Fibroblast of villous mesenchyme (primary cell): ENCODE results near the gene CRYL1. TPM values are rescaled to one million over a fixed set of nuclear protein-coding genes. Genes with fewer than 3 reads are reported as not detected.

Experiments used
- DNase-seq: peaks from one replicate; pipeline ENCODE4 v3.0.0-alpha.2; 2010; ENCODE audit warnings: low read depth
- H3K4me3 ChIP-seq: 2 replicates; pipeline ENCODE4 v1.5.1; 2011; ENCODE audit warnings: low read depth, mild to moderate bottlenecking, low read length
- CTCF ChIP-seq: IDR thresholded peaks from 2 replicates; pipeline ENCODE4 v1.5.1; 2012; ENCODE audit warnings: low read depth, mild to moderate bottlenecking, low read length; ENCODE audit not compliant: insufficient read depth
- total RNA-seq: library from RNA; depleted of rRNA; stranded (reverse); fragments of >200 nt; gene quantifications from 2 replicates; pipeline ENCODE4 v1.2.3, GENCODE V29; 2012

The CRYL1 gene
- total RNA-seq, 1 donor, result 4.7 TPM

- no peak for DNase-seq
- no peak overlapping the region for H3K4me3 ChIP-seq
- TF ChIP-seq CTCF, result no peak
Observed at GRCh38 chr13:20375871-20376270, 149.8 kb downstream of the CRYL1 start.

GRCh38 chr13:20373861-20374260 lies 151.8 kb downstream of the CRYL1 start:
- no peak for TF ChIP-seq CTCF
- DNase-seq, result no peak
- no peak overlapping the region for H3K4me3 ChIP-seq

- DNase-seq, result no peak
- no peak for TF ChIP-seq CTCF
Observed at GRCh38 chr13:20371825-20372224, 153.8 kb downstream of the CRYL1 start.

GRCh38 chr13:20370815-20371421 lies 154.7 kb downstream of the CRYL1 start:
- TF ChIP-seq CTCF, result no peak
- no peak for DNase-seq
- H3K4me3 ChIP-seq, result no peak overlapping the region

More at GRCh38 chr13:20371825-20372224, 153.8 kb downstream of the CRYL1 start:
- H3K4me3 ChIP-seq, result no peak overlapping the region

GRCh38 chr13:20369886-20370361 lies 155.7 kb downstream of the CRYL1 start:
- no peak overlapping the region for H3K4me3 ChIP-seq

GRCh38 chr13:20366056-20366455 lies 159.6 kb downstream of the CRYL1 start:
- no peak for TF ChIP-seq CTCF
- no peak overlapping the region for H3K4me3 ChIP-seq
- no peak for DNase-seq

More at GRCh38 chr13:20369886-20370361, 155.7 kb downstream of the CRYL1 start:
- DNase-seq, result no peak
- TF ChIP-seq CTCF, result no peak

- no peak for DNase-seq
- no peak for TF ChIP-seq CTCF
- H3K4me3 ChIP-seq, result no peak overlapping the region
Observed at GRCh38 chr13:20363603-20364002, 162.1 kb downstream of the CRYL1 start.
